Measurements from ENCODE around the gene ALKBH4. TPM values are rescaled to one million over a fixed set of nuclear protein-coding genes. Genes with fewer than 3 reads are reported as not detected.
"Not testable (repeated sequence)": the region's sequence is repeated elsewhere in the genome, so short reads cannot be mapped to it uniquely, and the experiment has no call there.

Gene ALKBH4
- total and polyA plus RNA-seq, 2 of the 8 experiments (the other 6 are each of a cell fraction or from before 2014, with no cell fraction given), result 10.2 to 16.6 TPM

DNA sequence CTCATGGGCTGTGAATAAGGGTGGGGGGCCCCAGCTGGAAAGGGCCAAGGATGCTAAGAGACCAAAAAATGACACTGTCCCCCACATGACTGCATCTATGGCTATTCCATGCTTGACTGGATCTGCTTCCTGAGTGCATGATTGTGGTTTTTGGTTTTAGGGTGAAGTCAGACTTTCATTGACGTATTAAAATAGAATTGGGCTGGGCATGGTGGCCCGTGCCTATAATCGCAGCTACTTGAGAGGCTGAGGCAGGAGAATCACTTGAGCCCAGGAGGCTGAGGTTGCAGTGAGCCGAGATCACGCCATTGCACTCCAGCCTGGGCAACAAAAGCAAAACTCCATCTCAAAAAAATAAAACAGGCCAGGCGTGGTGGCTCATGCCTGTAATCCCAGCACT, 56.1 kb downstream of the ALKBH4 start:
- H3K56ac ChIP-seq (replicated peaks; ENCODE audit: insufficient read length, low read depth, low read length); H3K27ac ChIP-seq (ENCODE audit: low read depth, low read length); H4K5ac ChIP-seq (ENCODE audit: insufficient read length, low read depth, low read length); H2BK120ac ChIP-seq (replicated peaks; ENCODE audit: low read depth, low read length); H3K4me2 ChIP-seq (ENCODE audit: insufficient read depth in 1 of 2, low read depth in 2 of 2, low read length in 2 of 2); H3K9ac ChIP-seq (replicated peaks in 1 of 4; ENCODE audit: extremely low read depth in 1 of 4, low read depth in 3 of 4, low read length in 3 of 4); H4K8ac ChIP-seq (ENCODE audit: extremely low read depth, insufficient read depth, low read length); H2BK15ac ChIP-seq (ENCODE audit: low read length); H3K23me2 ChIP-seq (ENCODE audit: low read depth, low read length); H3K4me1 ChIP-seq (replicated peaks in 1 of 4; ENCODE audit: control insufficient read depth in 3 of 4, insufficient read depth in 4 of 4, low read length in 3 of 4); H3K79me1 ChIP-seq (ENCODE audit: low read depth, low read length); H2BK5ac ChIP-seq (ENCODE audit: low read depth, low read length); H2BK20ac ChIP-seq (ENCODE audit: low read length); FAIRE-seq; H3K27me3 ChIP-seq (replicated peaks in 1 of 4; ENCODE audit: control insufficient read depth in 3 of 4, extremely low read depth in 1 of 4, insufficient read depth in 3 of 4, low read length in 3 of 4); H4K91ac ChIP-seq (replicated peaks; ENCODE audit: insufficient read length, low read length); H2BK12ac ChIP-seq (ENCODE audit: low read depth, low read length); H3K79me2 ChIP-seq (ENCODE audit: control insufficient read depth in 1 of 2, insufficient read depth in 2 of 2, low read length in 2 of 2); H3K23ac ChIP-seq (ENCODE audit: insufficient read length); H2AFZ ChIP-seq (ENCODE audit: low read length); H2AK5ac ChIP-seq (ENCODE audit: low read depth, low read length); H3K9me3 ChIP-seq (ENCODE audit: insufficient read depth in 2 of 2, low read depth in 1 of 2, low read length in 1 of 2); H3K4me3 ChIP-seq (ENCODE audit: extremely low read depth in 1 of 4, insufficient read depth in 2 of 4, low read depth in 3 of 4, low read length in 4 of 4); H3K18ac ChIP-seq (ENCODE audit: extremely low read depth, low read length); DNase-seq (ENCODE audit: low read depth in 1 of 2, low spot score in 2 of 2); H3K4ac ChIP-seq (replicated peaks; ENCODE audit: insufficient read length, low read depth, low read length); H3K14ac ChIP-seq (ENCODE audit: insufficient read length): not testable (repeated sequence)
- WGBS, 2 experiments (ENCODE audit: extremely low coverage in 1 of 2, insufficient coverage in 1 of 2, insufficient read length in 1 of 2, insufficient replicate concordance in 2 of 2, low coverage in 1 of 2, low lambda C conversion rate in 2 of 2, missing lambda C conversion rate in 1 of 2), result 94% methylated on average over 6 of the region's 6 CpGs; no CpG with 5 or more reads in 1 of the 2 experiments
- Histone ChIP-seq H4K20me1 (replicated peaks in 1 of 2; ENCODE audit: control insufficient read depth in 1 of 2, insufficient read depth in 2 of 2, low read length in 2 of 2) (peaks cover 0 to 12% of the 10 kb centered on the region in 2 experiments), H3K36me3 (ENCODE audit: control insufficient read depth in 2 of 4, insufficient read depth in 4 of 4, low read length in 3 of 4) (peaks cover 21 to 54% (median 43%) of the 10 kb centered on the region in 4 experiments)
- POLR2A ChIA-PET (ENCODE audit: partially characterized antibody), result interaction anchor here (1.2 kb wide), 1 partner anchor 16 kb away, joined by 3 read pairs; no protein-coding TSS in a partner anchor
- CTCF ChIA-PET (ENCODE audit: partially characterized antibody), result interaction anchor here (1.5 kb wide), 1 partner anchor 12 kb away, joined by 5 read pairs; the partner anchor contains the start of gene PRKRIP1
